MM.1S (cell line): ENCODE data around the gene PARP8.

Source experiments
- CTCF ChIP-seq: fragments of 300-600 bp; sonication (generic); IDR thresholded peaks from 2 replicates; pipeline ENCODE4 v1.5.1; 2016; ENCODE audit warnings: antibody characterized with exemption, low read length, mixed read lengths
- EZH2 ChIP-seq: fragments of 300-600 bp; sonication (generic); optimal IDR thresholded peaks from 2 replicates; pipeline ENCODE3; 2017; ENCODE audit warnings: low read depth, mild to moderate bottlenecking, antibody characterized with exemption, low read length, mixed read lengths
- EZH2phosphoT487 ChIP-seq: fragments of 300-600 bp; sonication (generic); IDR thresholded peaks from 2 replicates; pipeline ENCODE4 v1.6.1; 2018; ENCODE audit warnings: antibody characterized with exemption, low read length

GRCh38 chr5:50702615-50703366, 36.4 kb downstream of the PARP8 start:
- TF ChIP-seq CTCF (no peak), EZH2phosphoT487 (no peak), EZH2 (no peak)
